Bronchial epithelial cell (primary cell): ENCODE data around the gene NBPF15. TPM values are rescaled to one million over a fixed set of nuclear protein-coding genes. Genes with fewer than 3 reads are reported as not detected.
"Not testable (repeated sequence)": the region's sequence is repeated elsewhere in the genome, so short reads cannot be mapped to it uniquely, and the experiment has no call there.

Source experiments
- DNase-seq: peaks from one replicate; pipeline ENCODE4 v3.0.0-alpha.2; 2010; ENCODE audit warnings: low read depth
- FAIRE-seq: peaks from 2 replicates; lab custom pipeline; 2011; peaks lifted over from hg19 to GRCh38; lab: Jason Lieb, UNC
- H3K27me3 ChIP-seq: 2 replicates; pipeline ENCODE4 v1.5.1; 2011; ENCODE audit warnings: low read length; ENCODE audit not compliant: control insufficient read depth, insufficient read depth
- H3K36me3 ChIP-seq: 2 replicates; pipeline ENCODE4 v1.5.1; 2011; ENCODE audit warnings: low read length; ENCODE audit not compliant: control insufficient read depth, insufficient read depth
- H3K4me3 ChIP-seq: 2 replicates; pipeline ENCODE4 v1.5.1; 2011; ENCODE audit warnings: mild to moderate bottlenecking, low read depth, low read length, control low read depth
- total RNA-seq: library from RNA; depleted of rRNA; stranded (reverse); fragments of >200 nt; gene quantifications from 2 replicates; pipeline ENCODE4 v1.2.1, GENCODE V29; 2014

The NBPF15 gene
- total RNA-seq, result 29.0 and 29.7 TPM in 2 replicates

DNA sequence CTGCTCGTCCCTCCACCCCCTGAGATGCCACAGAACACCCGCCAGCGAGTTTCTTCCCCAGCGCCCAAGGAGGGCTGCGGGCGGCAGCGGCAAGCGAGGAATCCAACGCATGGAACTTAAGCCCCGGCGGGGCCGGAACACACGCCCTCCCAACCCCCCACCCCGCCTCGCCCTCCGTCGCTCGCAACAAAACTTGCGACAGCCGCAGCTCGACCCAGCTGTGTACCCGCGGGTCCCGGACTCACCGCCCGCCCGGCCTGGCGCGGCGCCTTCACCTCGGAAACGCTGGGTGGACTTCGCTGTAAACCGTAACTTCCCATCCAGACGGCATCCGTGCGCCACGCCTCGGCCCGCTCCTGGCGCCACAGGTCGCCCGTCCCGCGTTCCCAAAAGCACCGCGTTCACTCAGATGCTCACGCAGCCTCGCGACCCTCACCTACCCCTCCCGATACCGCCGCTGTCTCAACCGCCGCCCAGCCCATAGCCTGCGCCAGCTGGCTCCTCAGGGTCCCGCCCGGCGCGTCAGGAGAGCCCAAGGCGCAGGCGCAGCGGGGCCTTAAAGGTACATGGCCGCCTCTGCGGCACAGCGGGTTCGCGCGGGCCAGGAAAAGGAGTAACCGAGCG, at the start of gene NBPF15:
NBPF15 (minus strand) TSS at position 534 of the 624 bp plus-strand sequence. CDS start 21,666 bp downstream, outside the sequence.
- DNase-seq, result peak; percentile 9
- H3K4me3 ChIP-seq, result peak within 1 kb of the TSS; percentile 52
- FAIRE-seq, result not testable (repeated sequence)

DNA sequence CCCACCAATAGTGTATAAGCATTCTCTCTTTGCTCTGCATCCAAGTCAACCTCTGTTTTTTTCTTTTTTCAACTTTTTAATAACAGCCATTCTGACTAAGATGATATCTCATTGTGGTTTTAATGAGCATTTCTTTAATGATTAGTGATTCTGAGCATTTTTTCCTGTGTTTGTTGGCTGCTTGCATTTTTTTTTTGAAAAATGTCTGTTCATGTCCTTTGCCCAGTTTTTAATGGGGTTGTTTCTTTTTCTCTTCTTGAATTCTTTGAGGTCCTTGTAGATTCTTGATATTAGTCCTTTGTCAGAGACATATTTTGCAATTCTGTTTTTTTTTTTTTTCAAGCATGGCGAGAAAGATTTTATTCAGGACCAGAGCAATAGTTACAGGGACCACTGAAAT, 35.0 kb upstream of the NBPF15 start:
- not testable (repeated sequence) for H3K36me3 ChIP-seq, FAIRE-seq, H3K27me3 ChIP-seq

More for the DNA sequence above, at the start of gene NBPF15:
- not testable (repeated sequence) for H3K27me3 ChIP-seq, H3K36me3 ChIP-seq

GRCh38 chr1:144494130-144494529, 32.7 kb upstream of the NBPF15 start:
- not testable (repeated sequence) for DNase-seq, H3K36me3 ChIP-seq, H3K4me3 ChIP-seq, H3K27me3 ChIP-seq, FAIRE-seq

More for the DNA sequence above, 35.0 kb upstream of the NBPF15 start:
- not testable (repeated sequence) for H3K4me3 ChIP-seq, DNase-seq

- not testable (repeated sequence) for FAIRE-seq
Observed at GRCh38 chr1:144490394-144490793, 28.9 kb upstream of the NBPF15 start.

DNA sequence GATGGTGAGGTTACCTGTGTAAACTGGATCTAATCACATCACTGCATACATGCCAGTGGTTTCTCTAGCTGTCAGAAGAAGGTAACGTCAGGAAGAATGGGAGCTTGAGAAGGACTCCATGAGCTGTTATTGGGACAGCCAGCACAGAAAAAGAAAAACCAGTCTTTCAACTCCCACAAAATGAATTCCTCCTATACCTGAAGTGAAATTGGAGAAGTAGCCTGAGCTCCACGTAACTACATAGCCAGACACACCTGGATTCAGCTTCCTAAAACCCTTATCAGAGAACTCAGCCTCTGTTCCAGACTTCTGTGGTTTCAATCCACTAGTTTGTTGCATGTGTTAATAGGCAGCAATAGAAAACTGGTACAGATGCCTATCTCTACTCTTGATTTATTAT, 25.5 kb upstream of the NBPF15 start:
- not testable (repeated sequence) for H3K36me3 ChIP-seq, H3K4me3 ChIP-seq, H3K27me3 ChIP-seq, FAIRE-seq
- DNase-seq, result peak; percentile 46

More at GRCh38 chr1:144490394-144490793, 28.9 kb upstream of the NBPF15 start:
- H3K27me3 ChIP-seq, H3K4me3 ChIP-seq, H3K36me3 ChIP-seq: not testable (repeated sequence)
- DNase-seq, result peak; percentile 6

DNA sequence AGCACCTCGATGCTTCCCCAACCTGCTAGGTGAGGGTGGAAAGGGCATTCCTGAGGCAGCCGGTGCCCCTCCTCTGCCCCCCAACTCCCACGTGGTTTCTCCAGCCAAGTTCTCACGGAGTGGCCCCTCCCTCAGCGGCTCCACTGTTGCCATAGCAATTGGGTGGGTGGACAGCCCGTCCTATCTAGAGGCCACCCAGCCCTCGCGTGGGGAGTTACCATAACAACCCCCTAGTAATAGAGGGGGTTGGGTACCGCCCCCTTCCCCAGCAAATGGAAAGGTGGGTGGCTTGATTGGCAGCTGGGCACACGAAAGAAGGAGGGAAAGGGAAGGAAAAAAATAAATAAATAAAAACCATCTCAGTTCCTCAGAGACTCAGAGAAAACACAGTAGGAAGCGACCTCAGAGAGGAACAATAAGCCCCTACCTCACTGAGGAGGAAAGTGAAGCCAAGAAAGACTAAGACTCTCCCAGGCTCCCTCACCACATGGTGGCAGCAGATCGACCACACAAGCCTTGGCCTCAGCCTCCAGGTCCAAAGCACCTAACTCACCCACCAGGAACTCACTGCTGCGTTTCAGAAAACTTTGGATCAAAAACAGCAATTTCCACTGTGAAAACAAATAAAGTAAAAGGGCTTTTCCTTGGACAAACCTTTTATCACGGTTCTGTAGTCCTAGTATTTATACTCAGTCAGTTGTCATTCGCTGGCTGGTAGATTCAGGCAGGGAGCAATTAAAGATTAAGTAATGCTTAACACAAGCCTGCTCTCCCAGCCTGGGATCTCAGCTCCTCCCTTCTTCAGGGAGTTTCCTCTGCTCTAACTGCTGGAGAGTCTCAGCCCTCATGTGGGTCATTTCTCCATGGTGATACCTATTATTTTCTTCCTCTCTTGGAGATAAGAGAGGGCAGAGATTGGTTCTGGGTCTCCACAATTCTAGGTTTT, 23.9 kb upstream of the NBPF15 start:
- not testable (repeated sequence) for H3K27me3 ChIP-seq, DNase-seq, H3K4me3 ChIP-seq, FAIRE-seq, H3K36me3 ChIP-seq

GRCh38 chr1:144473897-144474296, 12.4 kb upstream of the NBPF15 start:
- not testable (repeated sequence) for FAIRE-seq, H3K36me3 ChIP-seq, H3K27me3 ChIP-seq, H3K4me3 ChIP-seq, DNase-seq

- not testable (repeated sequence) for FAIRE-seq, H3K4me3 ChIP-seq
Observed at GRCh38 chr1:144471434-144471833, 10.0 kb upstream of the NBPF15 start.

DNA sequence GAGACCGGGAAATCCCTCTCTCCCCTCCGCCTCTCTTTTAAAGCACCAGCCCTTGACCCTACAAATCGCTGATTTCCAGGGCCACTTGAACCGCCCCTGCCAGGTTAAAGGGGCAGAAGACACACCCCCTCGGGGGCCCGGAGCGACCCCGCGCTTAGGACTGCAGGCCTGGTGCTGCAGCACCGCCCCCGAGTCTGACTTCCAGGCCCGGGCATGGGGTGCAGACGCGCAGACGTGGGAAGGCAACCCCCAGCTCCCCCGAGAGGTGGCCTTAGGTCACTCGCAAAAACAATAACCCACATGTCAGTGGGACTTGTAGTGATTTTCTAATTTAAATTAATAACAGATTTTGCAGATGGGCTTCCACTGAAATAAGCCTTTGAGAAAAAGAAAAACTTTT, 309 bp upstream of the NBPF15 start:
- H3K36me3 ChIP-seq, H3K27me3 ChIP-seq, FAIRE-seq, DNase-seq: not testable (repeated sequence)
- peak overlapping the region; percentile 52 for H3K4me3 ChIP-seq

More at GRCh38 chr1:144471434-144471833, 10.0 kb upstream of the NBPF15 start:
- H3K36me3 ChIP-seq, H3K27me3 ChIP-seq, DNase-seq: not testable (repeated sequence)

- H3K27me3 ChIP-seq, DNase-seq, FAIRE-seq, H3K36me3 ChIP-seq: not testable (repeated sequence)
- peak overlapping the region; percentile 52 for H3K4me3 ChIP-seq
Observed at GRCh38 chr1:144460686-144461085, 783 bp downstream of the NBPF15 start.

- H3K36me3 ChIP-seq, H3K4me3 ChIP-seq, H3K27me3 ChIP-seq, FAIRE-seq, DNase-seq: not testable (repeated sequence)
Observed at GRCh38 chr1:144442402-144442801, 19.1 kb downstream of the NBPF15 start.

DNA sequence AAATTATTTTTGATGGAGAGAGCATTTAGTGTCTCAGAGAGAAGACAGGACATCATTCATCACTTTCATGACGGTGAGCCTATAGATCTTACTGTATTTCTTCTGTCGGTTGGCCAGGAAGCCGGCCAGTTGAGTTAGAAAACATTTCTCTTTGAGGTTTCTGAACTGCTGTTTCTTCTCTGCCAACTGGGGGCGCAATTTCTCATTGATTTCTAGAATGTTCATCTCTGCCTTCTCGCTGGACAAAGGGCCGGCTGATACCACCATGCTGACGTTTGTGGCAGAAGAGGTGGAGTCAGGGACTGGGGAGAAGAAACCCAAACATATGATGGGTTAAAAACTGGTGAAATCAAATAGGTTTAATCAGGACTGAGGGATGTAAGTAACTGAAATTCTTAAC, 21.7 kb downstream of the NBPF15 start:
- not testable (repeated sequence) for H3K27me3 ChIP-seq, H3K4me3 ChIP-seq, H3K36me3 ChIP-seq, DNase-seq, FAIRE-seq

DNA sequence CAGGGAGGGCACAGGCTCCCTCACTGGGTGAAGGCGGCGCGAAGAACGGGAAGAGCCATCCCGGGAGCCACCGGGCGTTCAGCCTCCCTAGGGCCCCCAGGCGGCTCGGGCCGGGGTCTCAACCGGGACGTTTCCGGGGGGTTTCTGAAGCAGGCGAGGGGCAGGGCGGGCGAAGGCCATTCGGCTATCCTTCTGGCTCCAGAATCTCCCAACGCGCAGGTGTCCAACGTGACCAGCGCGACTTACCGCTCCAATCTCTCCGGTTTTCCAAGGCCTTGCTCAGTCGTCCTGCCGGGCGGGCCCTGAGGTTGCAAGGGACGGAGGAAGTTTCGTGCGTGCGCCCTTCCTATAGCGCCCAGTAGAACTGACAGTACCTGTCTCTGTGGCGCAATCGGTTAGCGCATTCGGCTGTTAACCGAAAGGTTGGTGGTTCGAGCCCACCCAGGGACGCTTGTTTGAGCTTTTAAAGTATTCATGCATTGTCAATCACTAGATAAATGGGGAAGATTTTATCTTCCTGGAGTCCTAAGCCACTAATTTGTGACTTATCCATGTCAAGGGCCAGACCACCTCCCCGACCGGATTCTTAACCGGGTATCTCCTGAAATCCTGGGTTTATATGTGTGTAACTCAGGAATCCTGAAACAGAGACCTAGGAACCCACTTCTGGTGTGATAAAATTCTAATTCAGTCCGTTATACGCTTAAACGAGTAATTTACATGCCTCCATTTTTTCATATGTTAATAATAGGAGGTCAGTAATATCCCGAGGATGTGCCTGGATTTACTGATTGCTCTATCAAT, 42.4 kb downstream of the NBPF15 start:
- H3K27me3 ChIP-seq, H3K36me3 ChIP-seq, FAIRE-seq: not testable (repeated sequence)
- peak overlapping the region; percentile 43 for H3K4me3 ChIP-seq
- DNase-seq, result peak; percentile 67
